ENCODE data around the gene POLD3.

GRCh38 chr11:74570266-74571061 is 21.9 kb upstream of the POLD3 start:
- peak in 2 of 3 donors; percentile 64 to 73 for TF ChIP-seq CTCF (IDR thresholded peaks at IDR 0.05)
- TF ChIP-seq POLR2AphosphoS5 (IDR thresholded peaks at IDR 0.05): no peak

Data from breast epithelium (tissue), 3 donors.